Stomach (tissue), 4 donors: Measurements from ENCODE around the gene TREML1.

Source experiments
- EP300 ChIP-seq: sonication (generic); formaldehyde crosslinking; IDR thresholded peaks from one replicate; pipeline ENCODE4 v1.6.1; 2017; ENCODE audit warnings: antibody characterized with exemption
- POLR2A ChIP-seq, 4 donors: fragments of 450-650 bp; IDR thresholded peaks; one replicate each; pipeline ENCODE4 v1.6.1; 2016; ENCODE audit warnings: antibody characterized with exemption in 4 of 4, control low read depth in 2 of 4, mild to moderate bottlenecking in 1 of 4, moderate library complexity in 1 of 4
- TF ChIP-seq, protein P1 (sequence below), 7 experiments: fragments of 450-650 bp in 4 of 7; fragments of 200-600 bp in 3 of 7; sonication (generic) in 3 of 7; IDR thresholded peaks; one replicate each; pipeline ENCODE4 v1.5.1; 2016 to 2019; ENCODE audit warnings: antibody characterized with exemption in 7 of 7, control low read depth in 2 of 7, mild to moderate bottlenecking in 1 of 7

DNA sequence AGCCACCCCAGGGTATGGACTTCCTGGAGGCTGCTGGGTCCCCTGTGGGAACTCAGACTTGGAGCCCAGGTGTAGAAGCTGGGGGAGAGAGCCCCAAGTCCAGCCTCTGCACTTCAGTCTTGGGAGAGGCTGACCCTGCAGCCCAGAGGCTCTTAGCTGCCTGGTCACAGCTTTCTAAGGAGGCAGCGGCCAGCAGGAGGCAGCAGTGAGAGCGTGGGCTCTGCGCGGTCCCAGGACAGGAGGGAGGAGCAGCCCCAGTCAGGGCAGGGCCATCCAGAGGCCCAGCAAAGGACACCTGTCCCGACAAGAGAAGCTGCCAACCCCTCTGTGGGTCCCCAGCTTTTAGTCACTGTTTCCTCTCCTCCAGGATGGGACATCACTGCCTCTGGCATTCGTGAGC is 37.4 kb upstream of the TREML1 start:
- TF ChIP-seq EP300 (no peak), POLR2A (IDR thresholded peaks at IDR 0.05) (no peak)
- TF ChIP-seq, protein P1, sequence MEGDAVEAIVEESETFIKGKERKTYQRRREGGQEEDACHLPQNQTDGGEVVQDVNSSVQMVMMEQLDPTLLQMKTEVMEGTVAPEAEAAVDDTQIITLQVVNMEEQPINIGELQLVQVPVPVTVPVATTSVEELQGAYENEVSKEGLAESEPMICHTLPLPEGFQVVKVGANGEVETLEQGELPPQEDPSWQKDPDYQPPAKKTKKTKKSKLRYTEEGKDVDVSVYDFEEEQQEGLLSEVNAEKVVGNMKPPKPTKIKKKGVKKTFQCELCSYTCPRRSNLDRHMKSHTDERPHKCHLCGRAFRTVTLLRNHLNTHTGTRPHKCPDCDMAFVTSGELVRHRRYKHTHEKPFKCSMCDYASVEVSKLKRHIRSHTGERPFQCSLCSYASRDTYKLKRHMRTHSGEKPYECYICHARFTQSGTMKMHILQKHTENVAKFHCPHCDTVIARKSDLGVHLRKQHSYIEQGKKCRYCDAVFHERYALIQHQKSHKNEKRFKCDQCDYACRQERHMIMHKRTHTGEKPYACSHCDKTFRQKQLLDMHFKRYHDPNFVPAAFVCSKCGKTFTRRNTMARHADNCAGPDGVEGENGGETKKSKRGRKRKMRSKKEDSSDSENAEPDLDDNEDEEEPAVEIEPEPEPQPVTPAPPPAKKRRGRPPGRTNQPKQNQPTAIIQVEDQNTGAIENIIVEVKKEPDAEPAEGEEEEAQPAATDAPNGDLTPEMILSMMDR (IDR thresholded peaks at IDR 0.05), result no peak
